SH-SY5Y (cell line): ENCODE results near the gene DIS3L2.

ENCODE experiments used
- GATA2 ChIP-seq: IDR thresholded peaks from 2 replicates; pipeline ENCODE4 v1.6.1; 2011; ENCODE audit warnings: mild to moderate bottlenecking, low read depth, low read length
- GATA3 ChIP-seq: IDR thresholded peaks from 2 replicates; pipeline ENCODE4 v1.6.1; 2011; ENCODE audit warnings: low read depth, mild to moderate bottlenecking, low read length, moderate library complexity

DNA sequence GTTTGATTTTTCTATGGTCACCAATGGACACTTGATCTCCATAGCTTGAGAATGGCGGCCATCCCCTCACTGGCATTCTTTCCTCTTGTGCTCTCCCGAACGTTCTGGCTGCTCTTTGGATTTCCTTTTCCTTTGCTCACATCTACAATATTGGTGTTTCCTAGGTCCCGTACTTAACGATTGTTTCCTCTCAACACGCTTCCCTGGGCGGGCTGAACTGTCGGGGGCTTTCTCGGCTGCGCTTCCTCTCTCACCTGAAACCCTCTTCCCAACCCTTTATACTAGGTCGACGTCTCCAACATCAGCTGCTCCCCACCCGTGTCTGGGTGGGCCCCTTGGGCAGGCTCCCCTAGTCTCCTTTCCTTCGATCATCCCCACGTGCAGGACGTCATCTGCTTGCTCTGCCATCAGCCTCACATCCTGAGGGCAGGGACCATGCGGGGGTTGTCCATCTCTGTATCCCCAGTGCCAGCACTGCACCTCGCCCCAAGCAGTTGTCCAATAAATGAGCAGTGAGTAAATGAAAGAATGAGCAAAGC, 634 bp upstream of the DIS3L2 start:
- TF ChIP-seq GATA2 (no peak), GATA3 (no peak)
